HCT116 (cell line): Measurements from ENCODE around the gene CTDSP1. TPM values are rescaled to one million over a fixed set of nuclear protein-coding genes. Genes with fewer than 3 reads are reported as not detected.

ENCODE experiments used
- ATAC-seq: fragments of 200-7000 bp; cut with Tn5 transposase; 2 replicates; pipeline ENCODE4 v1.9.1; 2020; ENCODE audit warnings: mild to moderate bottlenecking, moderate library complexity
- BruUV-seq: library from RNA; stranded (reverse); fragments of 400-500 nt; replicated peaks from 2 replicates; lab custom pipeline; 2021; lab: Mats Ljungman, UMichigan
- CTCF ChIA-PET: fragments of 300-600 bp; sonication (Branson Sonifier 250); formaldehyde crosslinking; loops from one replicate; lab custom pipeline; 2021; ENCODE audit warnings: antibody characterized with exemption; lab: Charles Lee
- POLR2A ChIA-PET: fragments of 300-600, 350-600 bp; sonication (Branson Sonifier 250); formaldehyde crosslinking; loops from one replicate; lab custom pipeline; 2021; ENCODE audit warnings: antibody characterized with exemption; lab: Charles Lee
- RAD21 ChIA-PET, 2 experiments: fragments of 300-600 bp; sonication (Branson Sonifier 250); formaldehyde crosslinking; loops; one replicate each; lab custom pipeline; 2023; ENCODE audit warnings: low total read pairs in 2 of 2; ENCODE audit not compliant: uncharacterized antibody in 2 of 2, unreplicated experiment in 2 of 2, low non-redundant PET in 1 of 2; lab: Charles Lee
- DNase-seq: peaks from one replicate; pipeline ENCODE4 v3.0.0-alpha.2; 2010; ENCODE audit warnings: low read depth, low spot score
- H2AFZ ChIP-seq: fragments of 200-600 bp; shearing (Covaris generic), sonication (generic); 2 replicates; pipeline ENCODE4 v1.6.1; 2017; ENCODE audit warnings: low read depth, mixed run types, mixed read lengths, antibody characterized with exemption, low read length; ENCODE audit not compliant: poor library complexity, severe bottlenecking
- H3K27ac ChIP-seq: 2 replicates; pipeline ENCODE4 v1.5.1; 2012; ENCODE audit warnings: low read depth, low read length
- H3K27me3 ChIP-seq: fragments of 200-600 bp; sonication (generic); 2 replicates; pipeline ENCODE4 v1.6.1; 2016; ENCODE audit warnings: mixed run types, low read length, mixed read lengths; ENCODE audit not compliant: insufficient read depth
- H3K36me3 ChIP-seq, 2 experiments: fragments of 200-500 bp in 1 of 2; fragments of 200-600 bp in 1 of 2; sonication (Bioruptor generic) in 1 of 2; sonication (generic) in 1 of 2; 2 replicates each; pipeline versions ENCODE4 v1.5.1 to v1.6.1; 2014 to 2016; ENCODE audit warnings: low read length in 2 of 2, inconsistent platforms in 1 of 2, mixed read lengths in 1 of 2, mixed run types in 1 of 2; ENCODE audit not compliant: insufficient read depth in 2 of 2, control insufficient read depth in 1 of 2
- H3K4me1 ChIP-seq, 2 experiments: fragments of 200-600 bp in 1 of 2; sonication (generic) in 1 of 2; 2 replicates each; pipeline versions ENCODE4 v1.5.1 to v1.6.1; 2012 to 2017; ENCODE audit warnings: low read length in 2 of 2, inconsistent platforms in 1 of 2, mild to moderate bottlenecking in 1 of 2, mixed read lengths in 1 of 2, mixed run types in 1 of 2, moderate library complexity in 1 of 2; ENCODE audit not compliant: insufficient read depth in 2 of 2, control insufficient read depth in 1 of 2
- H3K4me2 ChIP-seq: fragments of 200-600 bp; sonication (generic); 2 replicates; pipeline ENCODE4 v1.6.1; 2017; ENCODE audit warnings: mixed run types, low read length, mixed read lengths
- H3K4me3 ChIP-seq, 2 experiments: fragments of 200-600 bp in 1 of 2; sonication (generic) in 1 of 2; replicated peaks in 1 of 2; 2 replicates each; pipeline ENCODE4 v1.5.1; 2011 to 2016; ENCODE audit warnings: low read length in 2 of 2, control low read depth in 1 of 2, low read depth in 1 of 2, mild to moderate bottlenecking in 1 of 2, mixed read lengths in 1 of 2, mixed run types in 1 of 2
- H3K79me2 ChIP-seq: fragments of 200-600 bp; sonication (generic); 2 replicates; pipeline ENCODE4 v1.6.1; 2017; ENCODE audit warnings: mild to moderate bottlenecking, mixed run types, low read length, moderate library complexity, mixed read lengths; ENCODE audit not compliant: insufficient read depth
- H3K9ac ChIP-seq: fragments of 200-600 bp; sonication (generic); 2 replicates; pipeline ENCODE4 v1.6.1; 2016; ENCODE audit warnings: low read length, mixed read lengths
- H3K9me2 ChIP-seq: fragments of 200-600 bp; sonication (generic), shearing (Covaris generic); 2 replicates; pipeline ENCODE4 v1.6.1; 2017; ENCODE audit warnings: mixed run types, mild to moderate bottlenecking, moderate library complexity; ENCODE audit not compliant: insufficient read depth
- H3K9me3 ChIP-seq, 2 experiments: fragments of 200-500 bp in 1 of 2; fragments of 200-600 bp in 1 of 2; sonication (Bioruptor generic) in 1 of 2; sonication (generic) in 1 of 2; 2 replicates each; pipeline ENCODE4 v1.6.1; 2014 to 2017; ENCODE audit warnings: low read length in 2 of 2, mixed read lengths in 2 of 2, inconsistent platforms in 1 of 2, low read depth in 1 of 2, mild to moderate bottlenecking in 1 of 2, mixed run types in 1 of 2, moderate library complexity in 1 of 2; ENCODE audit not compliant: control insufficient read depth in 1 of 2, insufficient read depth in 1 of 2
- H4K20me1 ChIP-seq: fragments of 200-600 bp; sonication (generic), shearing (Covaris generic); 2 replicates; pipeline ENCODE4 v1.6.1; 2017; ENCODE audit warnings: mixed run types, mild to moderate bottlenecking, moderate library complexity; ENCODE audit not compliant: insufficient read depth
- ATF3 ChIP-seq: IDR thresholded peaks from 2 replicates; pipeline ENCODE4 v1.6.1; 2012
- CBX3 ChIP-seq: IDR thresholded peaks from 2 replicates; pipeline ENCODE4 v1.6.1; 2012; ENCODE audit warnings: low read depth
- CEBPB ChIP-seq: IDR thresholded peaks from 2 replicates; pipeline ENCODE4 v1.6.1; 2012; ENCODE audit warnings: low read depth
- EGR1 ChIP-seq: IDR thresholded peaks from 2 replicates; pipeline ENCODE4 v1.6.1; 2012; ENCODE audit warnings: low read depth
- EZH2 ChIP-seq: fragments of 200-600 bp; sonication (generic); IDR thresholded peaks from 2 replicates; pipeline ENCODE4 v1.6.1; 2017; ENCODE audit warnings: antibody characterized with exemption, mixed run types
- FOSL1 ChIP-seq: IDR thresholded peaks from 2 replicates; pipeline ENCODE4 v1.6.1; 2012; ENCODE audit warnings: low read depth
- JUND ChIP-seq: IDR thresholded peaks from 2 replicates; pipeline ENCODE4 v1.6.1; 2012
- POLR2A ChIP-seq: IDR thresholded peaks from 2 replicates; pipeline ENCODE4 v1.7.0; 2011; ENCODE audit warnings: borderline replicate concordance; ENCODE audit not compliant: insufficient read depth, insufficient read length; ENCODE audit errors: extremely low read depth
- POLR2AphosphoS5 ChIP-seq: IDR thresholded peaks from 2 replicates; pipeline ENCODE4 v1.6.1; 2011; ENCODE audit warnings: mild to moderate bottlenecking, low read depth, low read length, moderate library complexity
- SRF ChIP-seq: IDR thresholded peaks from 2 replicates; pipeline ENCODE4 v1.6.1; 2012; ENCODE audit warnings: low read depth
- TCF7L2 ChIP-seq: IDR thresholded peaks from 2 replicates; pipeline ENCODE4 v1.7.0; 2011; ENCODE audit warnings: borderline replicate concordance, inconsistent platforms; ENCODE audit not compliant: insufficient read depth, insufficient read length; ENCODE audit errors: extremely low read depth
- YY1 ChIP-seq: IDR thresholded peaks from 2 replicates; pipeline ENCODE4 v1.6.1; 2011; ENCODE audit warnings: low read length, low read depth, moderate library complexity, mild to moderate bottlenecking; ENCODE audit not compliant: insufficient replicate concordance; ENCODE audit errors: extremely low read depth
- ZBTB33 ChIP-seq: IDR thresholded peaks from 2 replicates; pipeline ENCODE4 v1.6.1; 2011; ENCODE audit warnings: mild to moderate bottlenecking, low read length, moderate library complexity; ENCODE audit not compliant: insufficient replicate concordance; ENCODE audit errors: extremely low read depth
- ZFX ChIP-seq: fragments of 450-650 bp; IDR thresholded peaks from 2 replicates; pipeline ENCODE4 v1.6.1; 2017
- ZNF274 ChIP-seq: fragments of 200-500 bp; sonication (Bioruptor generic); IDR thresholded peaks from 2 replicates; pipeline ENCODE4 v1.6.1; 2014; ENCODE audit warnings: mild to moderate bottlenecking, low read depth, low read length, inconsistent platforms
- intact Hi-C: fragments of 100-400 bp; cut with micrococcal nuclease; formaldehyde crosslinking; loops from 2 replicates; pipeline ENCODE4 v1.10.0; 2022
- total RNA-seq: library from RNA; stranded (reverse); gene quantifications from one replicate; pipeline ENCODE4 v1.2.1, GENCODE V29; 2021; ENCODE audit not compliant: unreplicated experiment

CTDSP1 gene
- total RNA-seq, 1 experiment from 2014 or later = 90.7 TPM

DNA sequence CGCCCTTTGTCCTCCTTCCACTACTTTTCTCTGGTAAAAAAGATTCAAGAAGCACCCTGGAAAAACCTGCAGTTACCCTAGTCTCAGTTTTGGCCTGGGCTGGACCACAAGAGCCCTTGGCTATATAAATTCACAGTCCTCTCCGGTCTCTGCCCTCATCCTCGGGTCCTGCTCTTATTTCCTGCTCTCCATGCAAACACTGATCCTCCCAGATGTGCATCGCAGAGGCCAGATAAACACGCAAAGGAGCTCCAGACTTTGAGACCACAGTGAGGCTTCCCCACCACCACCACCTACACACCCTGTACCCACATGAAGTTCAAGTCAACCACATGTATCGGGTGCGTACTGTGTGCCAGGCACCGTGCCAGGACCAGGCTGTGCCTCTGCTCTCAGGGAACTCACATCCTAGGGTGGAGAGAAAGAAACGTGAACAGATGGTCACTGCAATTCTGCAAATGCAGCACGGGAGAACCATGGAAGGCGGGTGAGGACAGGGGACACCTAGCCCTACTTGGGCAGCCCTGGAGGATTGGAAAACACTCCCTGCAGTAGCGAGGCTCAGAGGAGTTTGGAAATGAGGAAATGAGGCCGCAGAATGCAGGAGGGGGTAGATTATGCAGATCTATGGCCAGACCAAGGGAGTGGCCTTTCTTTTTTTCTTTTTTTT lies 7.4 kb downstream of the CTDSP1 start:
- H3K4me3 ChIP-seq = peak overlapping the region; percentile 36 to 61
- H3K9me2 ChIP-seq = no peaks in the 10 kb centered on the region
- H4K20me1 ChIP-seq = no peaks in the 10 kb centered on the region
- H3K9ac ChIP-seq = peak overlapping the region; percentile 68
- H2AFZ ChIP-seq = no peak overlapping the region
- TF ChIP-seq EZH2 (no peak), TCF7L2 (no peak), CBX3 (no peak), EGR1 (no peak), POLR2AphosphoS5 (no peak), ZFX (no peak), ZBTB33 (no peak), JUND (no peak), FOSL1 (no peak), ZNF274 (no peak), SRF (no peak), YY1 (no peak), CEBPB (no peak), POLR2A (no peak), ATF3 (no peak)
- no TSS peak for BruUV-seq
- H3K9me3 ChIP-seq = no peaks in the 10 kb centered on the region
- POLR2A ChIA-PET = no interaction called here
- intact Hi-C loops = loop anchor here (1.0 to 5.0 kb wide), 3 partner anchors 60 to 440 kb away; no protein-coding TSS in a partner anchor
- RAD21 ChIA-PET = no interaction called here
- peak overlapping the region; percentile 78 for H3K27ac ChIP-seq
- ATAC-seq (peak; percentile 10), DNase-seq (no peak)
- CTCF ChIA-PET = no interaction called here
- H3K4me2 ChIP-seq = peak overlapping the region; percentile 93
- no peaks in the 10 kb centered on the region for H3K27me3 ChIP-seq
- H3K36me3 ChIP-seq = peaks cover 12 to 18% of the 10 kb centered on the region in 2 experiments
- peaks cover 21 to 26% of the 10 kb centered on the region in 2 experiments for H3K4me1 ChIP-seq
- peaks cover 6% of the 10 kb centered on the region; the same call in 1 of the 2 replicates for H3K79me2 ChIP-seq
